GM23248 (cell line): Measurements from ENCODE around the gene SLX4IP.

Experiments used
- EZH2 ChIP-seq: fragments of 200-600 bp; sonication (generic); IDR thresholded peaks from 2 replicates; pipeline ENCODE4 v1.6.1; 2018; ENCODE audit warnings: antibody characterized with exemption, mild to moderate bottlenecking; ENCODE audit not compliant: insufficient read depth, poor library complexity, severe bottlenecking
- EZH2phosphoT487 ChIP-seq: fragments of 200-600 bp; sonication (generic); IDR thresholded peaks from 2 replicates; pipeline ENCODE4 v1.6.1; 2018; ENCODE audit warnings: antibody characterized with exemption, moderate library complexity, mild to moderate bottlenecking, low read depth; ENCODE audit not compliant: insufficient read depth

DNA sequence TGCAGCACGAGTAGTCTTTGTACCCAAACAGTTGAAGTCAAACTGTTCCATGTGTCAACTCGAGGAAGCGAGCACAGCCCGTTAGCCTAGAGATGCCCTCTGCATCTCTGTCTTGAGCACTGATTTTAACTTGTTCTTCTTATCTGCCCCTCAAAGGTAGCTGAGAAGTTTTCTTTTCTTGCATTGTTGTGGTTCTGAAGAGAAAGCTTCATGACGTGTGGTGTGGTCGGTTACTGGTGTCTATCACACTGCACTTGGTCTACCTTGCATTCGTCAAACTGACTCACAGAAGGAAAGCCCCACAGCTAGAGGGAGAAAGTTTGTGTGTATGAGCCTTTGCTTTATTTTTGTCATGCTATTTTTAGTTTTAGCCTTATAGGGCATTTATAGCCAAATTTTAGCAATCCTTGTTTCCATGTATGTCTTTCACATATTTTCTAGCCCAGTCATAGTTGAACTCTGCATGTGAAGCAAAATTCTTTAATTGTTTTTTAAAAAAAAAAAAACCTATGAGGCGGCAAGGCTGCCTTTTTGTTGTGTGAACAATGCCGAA lies 123.6 kb downstream of the SLX4IP start:
- TF ChIP-seq EZH2phosphoT487: no peak
- no peak for TF ChIP-seq EZH2
